Measurements from ENCODE around the gene ZNF799.
A peak's percentile ranks its signal among the peaks of the same experiment; 100 is the strongest.
"Not testable (repeated sequence)": the region's sequence is repeated elsewhere in the genome, so short reads cannot be mapped to it uniquely, and the experiment has no call there.

The ZNF799 gene

GRCh38 chr19:12425236-12425887, 24.3 kb upstream of the ZNF799 start:
- TF ChIP-seq, protein P1, sequence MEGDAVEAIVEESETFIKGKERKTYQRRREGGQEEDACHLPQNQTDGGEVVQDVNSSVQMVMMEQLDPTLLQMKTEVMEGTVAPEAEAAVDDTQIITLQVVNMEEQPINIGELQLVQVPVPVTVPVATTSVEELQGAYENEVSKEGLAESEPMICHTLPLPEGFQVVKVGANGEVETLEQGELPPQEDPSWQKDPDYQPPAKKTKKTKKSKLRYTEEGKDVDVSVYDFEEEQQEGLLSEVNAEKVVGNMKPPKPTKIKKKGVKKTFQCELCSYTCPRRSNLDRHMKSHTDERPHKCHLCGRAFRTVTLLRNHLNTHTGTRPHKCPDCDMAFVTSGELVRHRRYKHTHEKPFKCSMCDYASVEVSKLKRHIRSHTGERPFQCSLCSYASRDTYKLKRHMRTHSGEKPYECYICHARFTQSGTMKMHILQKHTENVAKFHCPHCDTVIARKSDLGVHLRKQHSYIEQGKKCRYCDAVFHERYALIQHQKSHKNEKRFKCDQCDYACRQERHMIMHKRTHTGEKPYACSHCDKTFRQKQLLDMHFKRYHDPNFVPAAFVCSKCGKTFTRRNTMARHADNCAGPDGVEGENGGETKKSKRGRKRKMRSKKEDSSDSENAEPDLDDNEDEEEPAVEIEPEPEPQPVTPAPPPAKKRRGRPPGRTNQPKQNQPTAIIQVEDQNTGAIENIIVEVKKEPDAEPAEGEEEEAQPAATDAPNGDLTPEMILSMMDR (conservative IDR thresholded peaks at IDR 0.05; ENCODE audit: low read length): no peak
- no peak for TF ChIP-seq EZH2phosphoT487 (IDR thresholded peaks at IDR 0.05; ENCODE audit: borderline replicate concordance)
- peaks cover 21% of the 10 kb centered on the region for H3K36me3 ChIP-seq (ENCODE audit: insufficient read depth, low read length)
- H3K4me3 ChIP-seq (ENCODE audit: low read length, poor library complexity, severe bottlenecking): no peak overlapping the region

GRCh38 chr19:12417273-12417672, 16.2 kb upstream of the ZNF799 start:
- not testable (repeated sequence) for H3K9ac ChIP-seq (ENCODE audit: low read depth, low read length, poor library complexity, severe bottlenecking); H3F3A ChIP-seq (ENCODE audit: low read depth); H3K9me2 ChIP-seq (replicated peaks; ENCODE audit: low read depth, low read length); H3K36me3 ChIP-seq (ENCODE audit: insufficient read depth, low read length); H4K20me1 ChIP-seq (ENCODE audit: insufficient read depth, low read length, poor library complexity, severe bottlenecking); H3K79me2 ChIP-seq (ENCODE audit: insufficient read depth, low read length); H3K27me3 ChIP-seq (ENCODE audit: insufficient read depth, low read length, poor library complexity, severe bottlenecking); H3K4me2 ChIP-seq (ENCODE audit: low read depth, low read length, poor library complexity, severe bottlenecking); H3K9me3 ChIP-seq (ENCODE audit: insufficient read depth, low read depth, low read length); H2AFZ ChIP-seq (ENCODE audit: low read length); H3K4me3 ChIP-seq (ENCODE audit: low read length, poor library complexity, severe bottlenecking); H3K4me1 ChIP-seq (ENCODE audit: insufficient read depth, low read length, poor library complexity, severe bottlenecking)

More at GRCh38 chr19:12425236-12425887, 24.3 kb upstream of the ZNF799 start:
- Histone ChIP-seq H3K4me1 (ENCODE audit: insufficient read depth, low read length, poor library complexity, severe bottlenecking) (no peaks in the 10 kb centered on the region), H3K4me2 (ENCODE audit: low read depth, low read length, poor library complexity, severe bottlenecking) (no peak overlapping the region), H3K9me3 (ENCODE audit: insufficient read depth, low read depth, low read length) (peaks cover 6% of the 10 kb centered on the region; the same call in 1 of the 2 replicates), H3K9ac (ENCODE audit: low read depth, low read length, poor library complexity, severe bottlenecking) (no peak overlapping the region), H3F3A (ENCODE audit: low read depth) (no peaks in the 10 kb centered on the region), H4K20me1 (ENCODE audit: insufficient read depth, low read length, poor library complexity, severe bottlenecking) (no peaks in the 10 kb centered on the region), H3K79me2 (ENCODE audit: insufficient read depth, low read length) (no peaks in the 10 kb centered on the region), H2AFZ (ENCODE audit: low read length) (no peak overlapping the region), H3K9me2 (replicated peaks; ENCODE audit: low read depth, low read length) (no peaks in the 10 kb centered on the region), H3K27me3 (ENCODE audit: insufficient read depth, low read length, poor library complexity, severe bottlenecking) (no peaks in the 10 kb centered on the region)

GRCh38 chr19:12411893-12412292, 10.8 kb upstream of the ZNF799 start:
- no peak overlapping the region for H3K4me2 ChIP-seq (ENCODE audit: low read depth, low read length, poor library complexity, severe bottlenecking)
- H2AFZ ChIP-seq (ENCODE audit: low read length): no peak overlapping the region
- no peaks in the 10 kb centered on the region; the same call in 1 of the 2 replicates for H3K9me3 ChIP-seq (ENCODE audit: insufficient read depth, low read depth, low read length)
- no peaks in the 10 kb centered on the region for H3K4me1 ChIP-seq (ENCODE audit: insufficient read depth, low read length, poor library complexity, severe bottlenecking)
- no peaks in the 10 kb centered on the region for H3K9me2 ChIP-seq (replicated peaks; ENCODE audit: low read depth, low read length)
- TF ChIP-seq EZH2phosphoT487 (IDR thresholded peaks at IDR 0.05; ENCODE audit: borderline replicate concordance): no peak
- TF ChIP-seq, protein P1 (conservative IDR thresholded peaks at IDR 0.05; ENCODE audit: low read length): no peak
- no peaks in the 10 kb centered on the region for H3F3A ChIP-seq (ENCODE audit: low read depth)
- no peaks in the 10 kb centered on the region for H3K79me2 ChIP-seq (ENCODE audit: insufficient read depth, low read length)
- H4K20me1 ChIP-seq (ENCODE audit: insufficient read depth, low read length, poor library complexity, severe bottlenecking): no peaks in the 10 kb centered on the region
- H3K9ac ChIP-seq (ENCODE audit: low read depth, low read length, poor library complexity, severe bottlenecking): no peak overlapping the region
- no peaks in the 10 kb centered on the region for H3K27me3 ChIP-seq (ENCODE audit: insufficient read depth, low read length, poor library complexity, severe bottlenecking)
- no peak overlapping the region for H3K4me3 ChIP-seq (ENCODE audit: low read length, poor library complexity, severe bottlenecking)
- H3K36me3 ChIP-seq (ENCODE audit: insufficient read depth, low read length): no peaks in the 10 kb centered on the region

GRCh38 chr19:12399901-12400632, 1.0 kb downstream of the ZNF799 start:
- H3F3A ChIP-seq (ENCODE audit: low read depth); H3K9me2 ChIP-seq (replicated peaks; ENCODE audit: low read depth, low read length); H3K9me3 ChIP-seq (ENCODE audit: insufficient read depth, low read depth, low read length); H3K36me3 ChIP-seq (ENCODE audit: insufficient read depth, low read length); H4K20me1 ChIP-seq (ENCODE audit: insufficient read depth, low read length, poor library complexity, severe bottlenecking); H3K27me3 ChIP-seq (ENCODE audit: insufficient read depth, low read length, poor library complexity, severe bottlenecking): not testable (repeated sequence)
- peaks cover 43% of the 10 kb centered on the region for H3K79me2 ChIP-seq (ENCODE audit: insufficient read depth, low read length)
- H2AFZ ChIP-seq (ENCODE audit: low read length): peak overlapping the region; percentile 89
- H3K4me1 ChIP-seq (ENCODE audit: insufficient read depth, low read length, poor library complexity, severe bottlenecking): peaks cover 18% of the 10 kb centered on the region
- peak overlapping the region; percentile 80 for H3K4me3 ChIP-seq (ENCODE audit: low read length, poor library complexity, severe bottlenecking)
- peak overlapping the region; percentile 96 for H3K4me2 ChIP-seq (ENCODE audit: low read depth, low read length, poor library complexity, severe bottlenecking)
- peak overlapping the region; percentile 76 for H3K9ac ChIP-seq (ENCODE audit: low read depth, low read length, poor library complexity, severe bottlenecking)

DNA sequence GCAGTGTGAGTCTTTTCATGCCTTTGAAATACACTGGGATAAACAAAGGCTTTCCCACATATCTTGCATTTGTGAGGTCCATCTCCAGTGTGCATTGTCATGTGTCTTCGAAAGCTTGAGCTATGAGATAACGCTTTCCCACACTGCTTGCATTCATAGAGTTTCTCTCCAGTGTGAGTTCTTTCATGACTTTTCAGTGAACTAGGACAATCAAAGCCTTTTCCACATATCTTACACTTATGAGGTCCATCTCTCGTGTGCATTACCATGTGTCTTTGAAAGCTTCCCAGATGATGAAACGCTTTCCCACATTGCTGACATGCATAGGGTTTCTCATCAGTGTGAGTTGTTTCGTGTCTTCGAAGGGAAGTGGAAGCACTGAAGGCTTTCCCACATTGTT, 9.9 kb downstream of the ZNF799 start:
- H3K9me3 ChIP-seq (ENCODE audit: insufficient read depth, low read depth, low read length); H3K4me1 ChIP-seq (ENCODE audit: insufficient read depth, low read length, poor library complexity, severe bottlenecking); H3K4me2 ChIP-seq (ENCODE audit: low read depth, low read length, poor library complexity, severe bottlenecking); H3K27me3 ChIP-seq (ENCODE audit: insufficient read depth, low read length, poor library complexity, severe bottlenecking); H3F3A ChIP-seq (ENCODE audit: low read depth); H3K9me2 ChIP-seq (replicated peaks; ENCODE audit: low read depth, low read length); H3K9ac ChIP-seq (ENCODE audit: low read depth, low read length, poor library complexity, severe bottlenecking); H3K4me3 ChIP-seq (ENCODE audit: low read length, poor library complexity, severe bottlenecking); H2AFZ ChIP-seq (ENCODE audit: low read length); H4K20me1 ChIP-seq (ENCODE audit: insufficient read depth, low read length, poor library complexity, severe bottlenecking); H3K79me2 ChIP-seq (ENCODE audit: insufficient read depth, low read length): not testable (repeated sequence)
- H3K36me3 ChIP-seq (ENCODE audit: insufficient read depth, low read length): peaks cover 29% of the 10 kb centered on the region

- H3K4me1 ChIP-seq (ENCODE audit: insufficient read depth, low read length, poor library complexity, severe bottlenecking): not testable (repeated sequence)
Observed at GRCh38 chr19:12386365-12386764, 14.7 kb downstream of the ZNF799 start.

More at GRCh38 chr19:12386365-12386764, 14.7 kb downstream of the ZNF799 start:
- not testable (repeated sequence) for H3K4me3 ChIP-seq (ENCODE audit: low read length, poor library complexity, severe bottlenecking); H3K27me3 ChIP-seq (ENCODE audit: insufficient read depth, low read length, poor library complexity, severe bottlenecking); H3K4me2 ChIP-seq (ENCODE audit: low read depth, low read length, poor library complexity, severe bottlenecking); H2AFZ ChIP-seq (ENCODE audit: low read length); H3K79me2 ChIP-seq (ENCODE audit: insufficient read depth, low read length); H3K9me2 ChIP-seq (replicated peaks; ENCODE audit: low read depth, low read length); H3K9ac ChIP-seq (ENCODE audit: low read depth, low read length, poor library complexity, severe bottlenecking); H3F3A ChIP-seq (ENCODE audit: low read depth); H4K20me1 ChIP-seq (ENCODE audit: insufficient read depth, low read length, poor library complexity, severe bottlenecking); H3K9me3 ChIP-seq (ENCODE audit: insufficient read depth, low read depth, low read length)
- peaks cover 15% of the 10 kb centered on the region for H3K36me3 ChIP-seq (ENCODE audit: insufficient read depth, low read length)

Measured in Loucy (cell line).